CD14-positive monocyte (primary cell): ENCODE results near the gene ZNF300. TPM values are rescaled to one million over a fixed set of nuclear protein-coding genes. Genes with fewer than 3 reads are reported as not detected.
A peak's percentile ranks its signal among the peaks of the same experiment; 100 is the strongest.

ENCODE experiments used
- DNase-seq, 3 donors: peaks; one replicate each; pipeline ENCODE4 v3.0.0-alpha.2; 2011 to 2022
- H2AFZ ChIP-seq: 2 replicates; pipeline ENCODE4 v1.6.0; 2012; ENCODE audit warnings: mild to moderate bottlenecking, low read depth, low read length, inconsistent platforms; ENCODE audit not compliant: insufficient read depth, poor library complexity, severe bottlenecking
- H3K27ac ChIP-seq, 2 donors: 1 replicate in 1 of 2; 2 replicates in 1 of 2; pipeline ENCODE4 v1.5.1; 2012 to 2013; ENCODE audit warnings: low read length in 2 of 2, control low read depth in 1 of 2, inconsistent platforms in 1 of 2, low read depth in 1 of 2, mild to moderate bottlenecking in 1 of 2
- H3K27me3 ChIP-seq, 2 donors: one replicate each; pipeline versions ENCODE4 v1.6.0 to v1.6.1; 2011 to 2013; ENCODE audit warnings: low read length in 2 of 2; ENCODE audit not compliant: control insufficient read depth in 2 of 2, insufficient read depth in 2 of 2
- H3K36me3 ChIP-seq, 2 donors: replicated peaks in 1 of 2; 1 replicate in 1 of 2; 2 replicates in 1 of 2; pipeline versions ENCODE4 v1.5.1 to v1.6.1; 2012 to 2013; ENCODE audit warnings: low read length in 2 of 2, control low read depth in 1 of 2, inconsistent platforms in 1 of 2, mild to moderate bottlenecking in 1 of 2; ENCODE audit not compliant: insufficient read depth in 2 of 2, control insufficient read depth in 1 of 2
- H3K4me1 ChIP-seq, 2 donors: 1 replicate in 1 of 2; 2 replicates in 1 of 2; pipeline versions ENCODE4 v1.5.1 to v1.6.1; 2012 to 2013; ENCODE audit warnings: low read length in 2 of 2, control low read depth in 1 of 2, inconsistent platforms in 1 of 2, mild to moderate bottlenecking in 1 of 2, moderate library complexity in 1 of 2; ENCODE audit not compliant: insufficient read depth in 2 of 2, control insufficient read depth in 1 of 2
- H3K4me2 ChIP-seq: replicated peaks from 2 replicates; pipeline ENCODE3; 2012; ENCODE audit warnings: low read length, moderate library complexity, mild to moderate bottlenecking; ENCODE audit not compliant: poor library complexity, severe bottlenecking; ENCODE audit errors: extremely low read depth
- H3K4me3 ChIP-seq, 3 experiments: fragments of 200-600 bp in 1 of 3; sonication (generic) in 1 of 3; replicated peaks in 1 of 3; 1 replicate in 2 of 3; 2 replicates in 1 of 3; pipeline ENCODE4 v1.5.1; 2011 to 2013; ENCODE audit warnings: low read length in 3 of 3, mild to moderate bottlenecking in 3 of 3, control low read depth in 2 of 3, low read depth in 2 of 3, inconsistent platforms in 1 of 3, moderate library complexity in 1 of 3
- H3K79me2 ChIP-seq: 2 replicates; pipeline ENCODE4 v1.6.0; 2012; ENCODE audit warnings: mild to moderate bottlenecking, control low read depth, inconsistent platforms, low read length, moderate library complexity; ENCODE audit not compliant: insufficient read depth
- H3K9ac ChIP-seq: 2 replicates; pipeline ENCODE4 v1.6.0; 2017; ENCODE audit warnings: low read length, mild to moderate bottlenecking; ENCODE audit not compliant: insufficient read depth, poor library complexity, severe bottlenecking
- H3K9me3 ChIP-seq, 2 donors: replicated peaks in 1 of 2; 1 replicate in 1 of 2; 2 replicates in 1 of 2; pipeline versions ENCODE4 v1.5.1 to v1.6.1; 2012 to 2013; ENCODE audit warnings: low read length in 2 of 2, control low read depth in 1 of 2; ENCODE audit not compliant: control insufficient read depth in 1 of 2, insufficient read depth in 1 of 2
- H4K20me1 ChIP-seq: 2 replicates; pipeline ENCODE4 v1.6.0; 2012; ENCODE audit warnings: mild to moderate bottlenecking, low read length, control low read depth, moderate library complexity; ENCODE audit not compliant: insufficient read depth
- H3K27ac Mint-ChIP-seq, 7 donors: one replicate each; pipeline ENCODE4 v1.8.0; 2020; ENCODE audit warnings: mild to moderate bottlenecking in 7 of 7, mixed read lengths in 7 of 7, moderate library complexity in 6 of 7, inconsistent platforms in 2 of 7
- H3K27me3 Mint-ChIP-seq, 3 donors: one replicate each; pipeline ENCODE4 v1.8.0; 2021 to 2022; ENCODE audit warnings: low read depth in 3 of 3, mild to moderate bottlenecking in 3 of 3, mixed read lengths in 3 of 3, moderate library complexity in 3 of 3, inconsistent platforms in 1 of 3
- H3K36me3 Mint-ChIP-seq, 2 donors: one replicate each; pipeline ENCODE4 v1.8.0; 2020; ENCODE audit warnings: mixed read lengths in 2 of 2, inconsistent platforms in 1 of 2, mild to moderate bottlenecking in 1 of 2
- H3K4me1 Mint-ChIP-seq: one replicate; pipeline ENCODE4 v1.8.0; 2020; ENCODE audit warnings: mild to moderate bottlenecking, mixed read lengths
- H3K4me3 Mint-ChIP-seq, 2 donors: one replicate each; pipeline ENCODE4 v1.8.0; 2020; ENCODE audit warnings: mild to moderate bottlenecking in 2 of 2, mixed read lengths in 2 of 2, moderate library complexity in 1 of 2
- H3K9me3 Mint-ChIP-seq, 7 donors: one replicate each; pipeline ENCODE4 v1.8.0; 2020 to 2022; ENCODE audit warnings: mixed read lengths in 7 of 7, mild to moderate bottlenecking in 6 of 7, moderate library complexity in 6 of 7, inconsistent platforms in 2 of 7
- WGBS: methylation state at CpG from one replicate; pipeline ENCODE4 v1.1.5; 2013; ENCODE audit warnings: missing lambda C conversion rate; ENCODE audit not compliant: insufficient coverage; 5-methylcytosine and 5-hydroxymethylcytosine counted together
- intact Hi-C, 2 donors: fragments of 100-400 bp; cut with micrococcal nuclease; formaldehyde crosslinking; loops; one replicate each; pipeline versions ENCODE4 v1.15.0 to v1.15.1; 2023
- polyA plus RNA-seq, 3 donors: library from polyadenylated mRNA; depleted of rRNA in 1 of 3; unstranded in 2 of 3; stranded (reverse) in 1 of 3; fragments of 300-500 nt in 2 of 3; fragments of >200 nt in 1 of 3; fragmentation: Illumina TruSeq in 2 of 3; gene quantifications; 1 replicate in 2 of 3; 2 replicates in 1 of 3; pipeline ENCODE4 v1.2.3, GENCODE V29; 2012 to 2021
- TF ChIP-seq, protein P1 (sequence below): fragments of 200-600 bp; IDR thresholded peaks from one replicate; pipeline ENCODE4 v1.8.0; 2022; ENCODE audit warnings: antibody characterized with exemption, mild to moderate bottlenecking

The ZNF300 gene
- polyA plus RNA-seq, 3 donors, result 0.26 to 1.1 (median 0.52) TPM

- H3K27me3 Mint-ChIP-seq, result peaks cover 0 to 6% (median 2%) of the 10 kb centered on the region in 3 donors
- H3K9ac ChIP-seq, result peak overlapping the region; percentile 28
- H3K27me3 ChIP-seq, result no peaks in the 10 kb centered on the region
- 27% methylated on average over 3 of the region's 4 CpGs for WGBS
- DNase-seq, result no peak
- peak overlapping the region in 4 of 7 donors; percentile 84 to 95 (median 94) for H3K27ac Mint-ChIP-seq
- no peaks in the 10 kb centered on the region for H3K79me2 ChIP-seq
- H3K27ac ChIP-seq, result peak overlapping the region in 1 of 2 donors; percentile 47
- peaks cover 0 to 7% of the 10 kb centered on the region in 2 donors for H3K4me1 ChIP-seq
- H4K20me1 ChIP-seq, result no peaks in the 10 kb centered on the region
- peak overlapping the region; percentile 79 for H2AFZ ChIP-seq
- H3K9me3 Mint-ChIP-seq, result peaks cover 31 to 79% (median 58%) of the 10 kb centered on the region in 7 donors
- peaks cover 33 to 85% of the 10 kb centered on the region in 2 donors for H3K9me3 ChIP-seq
- peak overlapping the region; percentile 31 to 71 (median 44) for H3K4me3 ChIP-seq
- TF ChIP-seq, protein P1, sequence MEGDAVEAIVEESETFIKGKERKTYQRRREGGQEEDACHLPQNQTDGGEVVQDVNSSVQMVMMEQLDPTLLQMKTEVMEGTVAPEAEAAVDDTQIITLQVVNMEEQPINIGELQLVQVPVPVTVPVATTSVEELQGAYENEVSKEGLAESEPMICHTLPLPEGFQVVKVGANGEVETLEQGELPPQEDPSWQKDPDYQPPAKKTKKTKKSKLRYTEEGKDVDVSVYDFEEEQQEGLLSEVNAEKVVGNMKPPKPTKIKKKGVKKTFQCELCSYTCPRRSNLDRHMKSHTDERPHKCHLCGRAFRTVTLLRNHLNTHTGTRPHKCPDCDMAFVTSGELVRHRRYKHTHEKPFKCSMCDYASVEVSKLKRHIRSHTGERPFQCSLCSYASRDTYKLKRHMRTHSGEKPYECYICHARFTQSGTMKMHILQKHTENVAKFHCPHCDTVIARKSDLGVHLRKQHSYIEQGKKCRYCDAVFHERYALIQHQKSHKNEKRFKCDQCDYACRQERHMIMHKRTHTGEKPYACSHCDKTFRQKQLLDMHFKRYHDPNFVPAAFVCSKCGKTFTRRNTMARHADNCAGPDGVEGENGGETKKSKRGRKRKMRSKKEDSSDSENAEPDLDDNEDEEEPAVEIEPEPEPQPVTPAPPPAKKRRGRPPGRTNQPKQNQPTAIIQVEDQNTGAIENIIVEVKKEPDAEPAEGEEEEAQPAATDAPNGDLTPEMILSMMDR, result no peak
- H3K4me2 ChIP-seq, result peak overlapping the region; percentile 50
- peak overlapping the region; percentile 85 to 88 for H3K4me3 Mint-ChIP-seq
- peaks cover 9 to 19% of the 10 kb centered on the region in 2 donors for H3K36me3 Mint-ChIP-seq
- no peaks in the 10 kb centered on the region for H3K36me3 ChIP-seq
- intact Hi-C loops, result no loop called here
- H3K4me1 Mint-ChIP-seq, result peaks cover 11% of the 10 kb centered on the region
Measured at GRCh38 chr5:150905312-150905683, 518 bp upstream of the ZNF300 start.

GRCh38 chr5:150901446-150901845 lies 3.3 kb downstream of the ZNF300 start:
- H3K79me2 ChIP-seq, result no peaks in the 10 kb centered on the region
- H3K4me3 ChIP-seq, result no peak overlapping the region
- H3K4me2 ChIP-seq, result no peak overlapping the region
- 100% methylated on average over 1 of the region's 2 CpGs for WGBS
- peaks cover 25 to 91% of the 10 kb centered on the region in 2 donors for H3K9me3 ChIP-seq
- no peak overlapping the region for H3K27ac ChIP-seq
- H3K4me1 ChIP-seq, result peaks cover 0 to 7% of the 10 kb centered on the region in 2 donors
- TF ChIP-seq, protein P1, result no peak
- DNase-seq, result no peak
- no peaks in the 10 kb centered on the region for H4K20me1 ChIP-seq
- Mint-ChIP-seq H3K36me3 (peaks cover 25 to 45% of the 10 kb centered on the region in 2 donors), H3K4me3 (no peak overlapping the region), H3K27me3 (peaks cover 1 to 6% (median 2%) of the 10 kb centered on the region in 3 donors), H3K27ac (no peak overlapping the region), H3K9me3 (peaks cover 46 to 91% (median 80%) of the 10 kb centered on the region in 7 donors), H3K4me1 (peaks cover 11% of the 10 kb centered on the region)
- no peak overlapping the region for H2AFZ ChIP-seq
- H3K9ac ChIP-seq, result no peak overlapping the region
- H3K27me3 ChIP-seq, result no peaks in the 10 kb centered on the region
- intact Hi-C loops, result no loop called here
- peaks cover 3 to 19% of the 10 kb centered on the region in 2 donors for H3K36me3 ChIP-seq
